Transverse colon (tissue), 3 donors: ENCODE measurements around the gene SF3B2.

ENCODE experiments used
- POLR2A ChIP-seq: fragments of 450-650 bp; IDR thresholded peaks from one replicate; pipeline ENCODE4 v1.6.1; 2016; ENCODE audit warnings: antibody characterized with exemption, mild to moderate bottlenecking, moderate library complexity
- TF ChIP-seq, protein P1 (sequence below), 5 experiments: fragments of 200-600 bp in 3 of 5; fragments of 450-650 bp in 2 of 5; sonication (generic) in 3 of 5; IDR thresholded peaks; 1 replicate in 2 of 5; 2 replicates in 3 of 5; pipeline ENCODE4 v1.5.1; 2016 to 2017; ENCODE audit warnings: antibody characterized with exemption in 5 of 5, inconsistent platforms in 3 of 5, mild to moderate bottlenecking in 2 of 5, moderate library complexity in 1 of 5

DNA sequence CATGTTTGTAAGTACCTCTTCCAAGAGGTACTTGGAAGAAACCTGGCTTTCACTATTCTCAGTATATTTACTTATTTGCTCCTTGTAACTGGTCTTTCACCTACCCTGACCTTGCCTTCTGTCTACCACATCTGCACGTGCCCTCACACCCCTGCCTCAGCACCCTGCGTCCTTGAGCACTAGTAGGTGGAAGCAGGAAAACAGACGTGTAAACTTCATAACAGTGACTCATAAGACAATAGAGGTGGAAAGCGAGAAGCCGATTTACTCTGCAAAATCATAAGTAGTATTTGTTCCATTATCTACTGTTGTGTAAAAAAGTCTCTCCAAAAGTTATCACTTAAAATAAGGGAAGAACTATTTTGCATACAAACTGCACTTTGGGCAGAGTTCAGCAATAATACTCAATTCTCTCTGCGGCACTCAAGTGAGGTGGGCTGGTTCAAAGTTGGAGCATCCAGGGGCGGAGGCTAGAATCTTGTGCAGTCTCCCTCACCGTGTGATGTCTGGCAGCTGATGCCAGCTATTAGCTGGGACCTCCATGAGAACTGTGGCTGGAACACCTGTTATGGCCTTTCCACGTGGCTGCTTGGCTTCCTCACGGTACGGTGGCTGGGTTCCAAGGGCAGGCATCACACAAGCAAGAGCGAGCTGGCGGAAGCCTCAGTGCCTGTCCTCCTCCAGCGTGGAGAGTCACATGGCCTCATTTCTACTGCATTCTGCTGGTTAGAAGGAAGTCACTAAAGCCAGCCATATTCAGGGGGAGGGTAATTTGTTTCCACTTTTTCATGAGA is 48.3 kb downstream of the SF3B2 start:
- TF ChIP-seq, protein P1, sequence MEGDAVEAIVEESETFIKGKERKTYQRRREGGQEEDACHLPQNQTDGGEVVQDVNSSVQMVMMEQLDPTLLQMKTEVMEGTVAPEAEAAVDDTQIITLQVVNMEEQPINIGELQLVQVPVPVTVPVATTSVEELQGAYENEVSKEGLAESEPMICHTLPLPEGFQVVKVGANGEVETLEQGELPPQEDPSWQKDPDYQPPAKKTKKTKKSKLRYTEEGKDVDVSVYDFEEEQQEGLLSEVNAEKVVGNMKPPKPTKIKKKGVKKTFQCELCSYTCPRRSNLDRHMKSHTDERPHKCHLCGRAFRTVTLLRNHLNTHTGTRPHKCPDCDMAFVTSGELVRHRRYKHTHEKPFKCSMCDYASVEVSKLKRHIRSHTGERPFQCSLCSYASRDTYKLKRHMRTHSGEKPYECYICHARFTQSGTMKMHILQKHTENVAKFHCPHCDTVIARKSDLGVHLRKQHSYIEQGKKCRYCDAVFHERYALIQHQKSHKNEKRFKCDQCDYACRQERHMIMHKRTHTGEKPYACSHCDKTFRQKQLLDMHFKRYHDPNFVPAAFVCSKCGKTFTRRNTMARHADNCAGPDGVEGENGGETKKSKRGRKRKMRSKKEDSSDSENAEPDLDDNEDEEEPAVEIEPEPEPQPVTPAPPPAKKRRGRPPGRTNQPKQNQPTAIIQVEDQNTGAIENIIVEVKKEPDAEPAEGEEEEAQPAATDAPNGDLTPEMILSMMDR (IDR thresholded peaks at IDR 0.05) = no peak
- TF ChIP-seq POLR2A = no peak
